Measurements from ENCODE around the gene SGF29.
"Not testable (repeated sequence)": the region's sequence is repeated elsewhere in the genome, so short reads cannot be mapped to it uniquely, and the experiment has no call there.

SGF29 gene

DNA sequence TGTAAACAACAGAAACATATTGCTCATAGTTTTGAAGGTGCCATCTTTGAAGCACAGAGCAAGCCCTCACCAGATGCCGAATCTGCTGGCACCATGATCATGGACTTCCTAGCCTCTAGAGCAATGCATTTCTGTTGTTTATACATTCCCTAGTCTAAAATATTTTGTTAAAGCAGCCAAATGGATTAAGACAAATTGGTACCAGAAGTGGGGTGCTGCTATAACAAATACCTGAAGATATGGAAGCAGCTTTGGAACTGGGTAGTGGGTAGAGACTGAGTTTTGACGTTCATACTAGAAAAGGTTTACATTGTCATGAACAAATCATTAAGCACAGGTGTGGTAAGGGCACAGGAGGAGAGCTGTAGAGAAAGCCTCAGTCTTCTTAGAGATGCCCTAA, 13.6 kb downstream of the SGF29 start:
- no peak for DNase-seq

- no peak for DNase-seq
Observed at GRCh38 chr16:28569021-28569420, 15.3 kb downstream of the SGF29 start.

- DNase-seq: no peak
Observed at GRCh38 chr16:28569968-28570752, 16.4 kb downstream of the SGF29 start.

DNA sequence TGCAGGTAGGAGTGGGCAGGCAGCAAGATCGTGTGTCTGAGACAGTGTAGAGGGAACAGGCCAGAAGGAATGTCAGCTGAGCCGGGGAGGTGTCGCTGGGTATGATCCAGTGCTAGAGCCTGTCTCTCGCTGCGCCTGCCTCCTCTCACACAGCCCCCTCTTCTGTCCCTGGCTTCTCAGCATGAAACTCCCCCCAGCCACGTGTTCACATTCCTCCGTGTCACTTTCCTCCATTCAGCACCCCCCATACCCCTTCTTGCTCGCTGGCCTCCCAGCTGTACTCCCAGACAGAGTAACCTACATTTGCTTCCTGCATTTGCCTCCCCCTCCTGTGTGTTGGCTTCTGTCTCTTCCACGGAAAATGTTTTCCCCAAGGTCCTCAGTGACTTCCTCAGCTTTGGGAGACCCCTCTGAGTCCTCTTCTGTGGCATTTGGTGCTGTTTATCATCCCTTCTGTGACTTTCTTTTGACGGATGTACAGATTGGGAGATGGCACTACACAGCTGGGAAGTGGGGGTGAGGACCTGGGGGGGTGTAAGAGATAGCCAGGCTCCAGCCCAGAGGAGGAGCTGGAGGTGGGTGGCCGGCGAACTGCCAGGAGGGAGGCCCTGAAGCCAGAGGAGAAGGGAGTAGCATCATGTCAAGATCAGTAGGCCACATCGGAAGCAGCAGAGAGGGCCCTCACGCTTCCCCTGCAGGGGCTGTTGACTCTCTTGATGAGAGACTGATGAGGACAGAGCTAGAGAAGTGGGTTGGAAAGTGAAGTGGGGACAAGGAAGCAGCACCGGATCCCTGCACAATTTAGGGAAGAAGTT, 19.2 kb downstream of the SGF29 start:
- DNase-seq: peak; percentile 87

DNA sequence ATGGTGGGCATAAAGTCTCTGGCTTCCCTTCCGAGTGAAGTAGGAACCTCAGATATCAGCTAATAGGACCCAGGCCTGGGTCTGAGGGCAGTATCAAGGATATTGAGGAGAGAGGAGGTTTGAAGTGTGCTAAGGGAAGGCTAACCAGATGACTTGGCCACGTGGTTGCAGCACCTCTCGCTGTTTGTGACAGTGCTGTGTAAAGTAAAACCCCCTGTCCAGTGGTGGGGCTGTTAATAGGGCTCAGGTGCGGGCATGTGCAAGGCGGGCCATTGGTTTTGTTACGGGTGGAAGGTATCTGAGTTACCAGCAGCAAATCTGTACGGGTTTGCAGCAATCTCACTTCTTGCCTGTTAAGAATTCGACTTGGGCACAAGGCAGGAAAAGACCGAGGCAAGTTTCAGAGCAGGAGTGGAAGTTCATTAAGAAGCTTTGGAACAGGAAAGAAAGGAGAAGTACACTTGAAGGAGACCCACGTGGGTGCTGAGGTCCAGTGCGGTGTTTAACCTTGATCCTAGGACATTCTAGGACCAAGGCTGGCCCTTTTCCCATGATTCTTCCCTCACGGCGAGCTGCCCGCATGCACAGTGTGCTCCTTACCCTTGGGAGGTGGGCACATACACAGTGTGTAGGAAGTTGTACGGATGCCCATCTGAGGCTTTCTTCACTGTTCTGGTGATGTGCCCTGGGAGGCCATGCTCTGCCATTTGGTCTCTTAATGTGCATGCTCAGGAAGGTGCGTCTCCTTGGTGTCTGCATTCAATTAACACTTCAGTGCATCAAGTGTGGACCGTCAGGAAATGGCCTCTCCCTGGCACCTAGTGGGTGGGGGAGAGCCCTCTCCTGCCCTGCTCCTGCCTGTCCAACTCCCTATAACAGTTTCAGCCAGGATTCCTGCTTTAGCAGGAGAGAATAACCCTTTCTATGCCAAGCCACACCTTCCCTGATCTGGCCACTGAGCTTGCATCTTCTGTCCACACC, 20.3 kb downstream of the SGF29 start:
- DNase-seq: no peak

- DNase-seq: no peak
Observed at GRCh38 chr16:28574925-28575324, 21.2 kb downstream of the SGF29 start.

DNA sequence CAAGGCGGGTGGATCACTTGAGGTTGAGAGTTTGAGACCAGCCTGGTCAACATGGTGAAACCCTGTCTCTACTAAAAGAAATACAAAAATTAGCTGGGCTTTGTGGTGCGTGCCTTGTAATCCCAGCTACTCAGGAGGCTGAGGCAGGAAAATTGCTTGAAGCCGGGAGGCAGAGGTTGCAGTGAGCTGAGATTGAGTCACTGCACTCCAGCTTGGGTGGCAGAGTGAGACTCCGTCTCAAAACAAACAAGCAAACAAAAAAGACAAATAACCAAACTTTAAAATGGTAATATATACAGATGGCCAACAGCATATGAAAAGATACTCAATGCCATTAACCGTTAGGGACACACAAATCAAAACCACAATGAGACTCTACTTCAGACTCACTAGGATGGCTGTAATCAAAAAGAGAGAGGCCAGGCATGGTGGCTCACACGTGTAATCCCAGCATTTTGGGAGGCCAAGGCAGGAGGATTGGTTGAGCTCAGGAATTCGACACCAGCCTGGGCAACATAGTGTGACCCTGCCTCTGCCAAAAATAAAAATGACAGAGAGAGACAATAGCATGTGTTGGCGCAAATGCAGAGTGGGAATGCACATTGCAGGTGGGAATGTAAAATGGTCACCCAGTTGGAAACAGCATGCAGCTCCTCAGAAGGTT, 21.9 kb downstream of the SGF29 start:
- DNase-seq: no peak

- no peak for DNase-seq
Observed at GRCh38 chr16:28580726-28581315, 27.1 kb downstream of the SGF29 start.

DNA sequence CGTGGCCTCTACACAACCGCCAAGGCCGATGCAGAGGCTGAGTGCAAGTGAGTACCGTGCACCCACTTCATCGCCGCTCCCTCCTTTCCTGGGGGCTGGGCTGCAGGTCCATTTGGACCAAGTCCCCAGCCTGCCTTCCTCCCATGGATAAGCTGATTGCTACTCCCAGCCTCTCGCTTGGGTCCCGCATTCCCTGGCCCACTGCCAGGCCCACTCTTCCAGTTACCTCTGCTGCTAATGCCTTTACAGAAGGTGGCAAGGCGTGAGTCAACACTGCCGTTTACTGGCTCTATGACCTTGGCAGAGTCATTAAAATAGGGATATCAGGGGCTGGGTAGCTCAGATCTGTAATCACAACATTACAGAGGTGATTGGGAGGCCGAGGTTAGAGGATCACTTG, 32.0 kb downstream of the SGF29 start:
- DNase-seq: peak; percentile 27

- DNase-seq: no peak
Observed at GRCh38 chr16:28586466-28586865, 32.7 kb downstream of the SGF29 start.

GRCh38 chr16:28587386-28587785, 33.7 kb downstream of the SGF29 start:
- no peak for DNase-seq

DNA sequence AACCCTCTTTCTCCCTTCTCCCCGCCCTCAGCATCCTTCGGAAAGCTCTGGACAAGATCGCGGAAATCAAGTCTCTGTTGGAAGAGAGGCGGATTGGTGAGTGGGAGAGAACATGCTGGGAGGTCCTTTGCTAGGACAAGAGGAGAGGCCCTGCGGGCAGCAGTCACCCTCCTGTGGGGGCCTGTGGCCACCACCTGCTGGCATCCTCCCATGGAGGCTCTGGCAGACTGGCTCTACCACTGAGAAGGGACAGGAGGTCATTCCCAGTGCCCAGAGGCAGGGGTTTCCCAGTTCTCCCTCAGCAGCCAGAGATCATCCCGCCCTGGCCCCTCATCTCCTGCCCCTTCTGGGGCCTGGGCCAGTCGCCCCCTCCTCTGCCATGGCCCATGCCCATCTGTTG, 35.3 kb downstream of the SGF29 start:
- no peak for DNase-seq

DNA sequence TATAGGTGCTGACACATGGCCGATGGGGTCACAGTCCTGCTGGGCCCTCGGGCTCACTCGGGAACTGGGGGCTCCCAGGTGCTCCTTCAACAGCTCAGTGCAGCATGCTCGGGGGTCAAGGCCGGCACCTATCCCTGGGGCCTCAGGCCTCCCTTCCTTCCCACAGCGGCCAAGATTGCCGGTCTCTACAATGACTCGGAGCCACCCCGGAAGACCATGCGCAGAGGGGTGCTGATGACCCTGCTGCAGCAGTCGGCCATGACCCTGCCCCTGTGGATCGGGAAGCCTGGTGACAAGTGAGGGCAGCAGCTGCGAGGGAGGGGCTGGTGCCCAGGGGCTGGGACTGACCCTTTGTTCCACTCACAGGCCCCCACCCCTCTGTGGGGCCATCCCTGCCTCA, 36.2 kb downstream of the SGF29 start:
- DNase-seq: no peak

DNA sequence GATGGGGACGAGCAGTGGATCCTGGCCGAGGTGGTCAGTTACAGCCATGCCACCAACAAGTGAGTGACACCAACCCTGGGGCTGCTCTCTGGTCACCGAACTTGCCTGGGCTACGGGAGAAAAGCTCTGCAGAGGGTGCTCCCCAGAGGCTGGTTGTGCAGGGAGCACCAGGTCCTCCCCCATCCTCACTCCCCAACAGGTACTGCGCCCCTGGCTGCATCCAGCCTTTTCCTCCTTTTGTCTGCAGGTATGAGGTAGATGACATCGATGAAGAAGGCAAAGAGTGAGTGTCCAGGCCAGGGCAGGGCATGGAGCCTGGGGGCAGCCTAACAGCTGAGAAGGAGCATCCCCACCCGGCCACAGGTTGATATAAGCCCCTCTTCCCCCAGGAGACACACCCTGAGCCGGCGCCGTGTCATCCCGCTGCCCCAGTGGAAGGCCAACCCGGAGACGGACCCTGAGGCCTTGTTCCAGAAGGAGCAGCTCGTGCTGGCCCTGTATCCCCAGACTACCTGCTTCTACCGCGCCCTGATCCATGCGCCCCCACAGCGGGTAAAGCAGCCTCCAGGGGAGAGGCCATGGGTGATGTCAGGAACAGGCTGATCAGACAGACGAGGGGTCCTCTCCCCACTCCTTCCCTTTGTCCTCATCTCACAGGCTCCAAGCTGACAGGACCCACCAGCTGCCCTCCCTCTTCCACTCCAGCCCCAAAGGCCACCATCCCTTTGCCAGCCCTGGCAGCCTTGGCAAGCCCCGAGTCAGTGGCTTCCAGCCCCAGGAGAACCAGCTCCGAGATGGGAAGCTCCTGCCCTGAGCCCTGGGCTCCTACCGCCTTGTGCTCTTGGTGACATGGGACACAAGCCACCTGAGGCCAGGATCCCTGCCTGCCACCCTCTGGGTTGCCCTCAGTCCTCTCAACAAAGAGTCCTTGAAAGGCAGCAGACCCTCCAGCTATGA, 36.9 kb downstream of the SGF29 start:
- DNase-seq: no peak

DNA sequence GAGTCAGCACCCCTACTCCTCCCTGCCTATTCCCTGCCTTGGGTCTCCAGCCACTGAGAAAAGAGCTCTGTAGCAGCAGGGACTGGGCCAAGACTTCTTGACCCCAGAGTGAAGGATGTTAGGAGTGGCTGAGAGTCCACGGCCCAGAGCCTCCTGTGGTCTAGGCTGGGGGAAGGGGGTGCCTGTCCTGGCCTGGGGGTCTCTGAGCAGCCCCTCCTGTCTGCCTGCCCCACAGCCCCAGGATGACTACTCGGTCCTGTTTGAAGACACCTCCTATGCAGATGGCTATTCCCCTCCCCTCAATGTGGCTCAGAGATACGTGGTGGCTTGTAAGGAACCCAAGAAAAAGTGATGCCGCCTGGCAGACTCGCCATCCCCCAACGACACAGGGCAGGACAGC, 37.6 kb downstream of the SGF29 start:
- DNase-seq: no peak

GRCh38 chr16:28592511-28592910, 38.8 kb downstream of the SGF29 start:
- no peak for DNase-seq

- DNase-seq: no peak
Observed at GRCh38 chr16:28592979-28593553, 39.3 kb downstream of the SGF29 start.

- not testable (repeated sequence) for DNase-seq
Observed at GRCh38 chr16:28595451-28595850, 41.7 kb downstream of the SGF29 start.

- DNase-seq: no peak
Observed at GRCh38 chr16:28596115-28596630, 42.5 kb downstream of the SGF29 start.

All from eye (tissue), 1 donor.